ENCODE measurements around the gene PCDH9. TPM values are rescaled to one million over a fixed set of nuclear protein-coding genes. Genes with fewer than 3 reads are reported as not detected.

The PCDH9 gene
- total RNA-seq, 6 experiments from 2014 or later = 1.6 to 3.9 (median 3.1) TPM

GRCh38 chr13:67069117-67069767 is 160.9 kb downstream of the PCDH9 start:
- no peak for DNase-seq
- intact Hi-C loops (cut with DNase I) = no loop called here
- no peaks in the 10 kb centered on the region for H3K36me3 ChIP-seq
- TF ChIP-seq POLR2A (IDR thresholded peaks at IDR 0.05) = no peak
- H3K27me3 ChIP-seq = no peaks in the 10 kb centered on the region
- WGBS (ENCODE audit: insufficient coverage, low coverage, low lambda C conversion rate, missing lambda C conversion rate) = 75% methylated on average over 3 of the region's 3 CpGs
- H3K4me1 ChIP-seq = no peaks in the 10 kb centered on the region
- no peak overlapping the region for H3K4me3 ChIP-seq
- ATAC-seq = no peak
- H3K27ac ChIP-seq = no peak overlapping the region
- no peaks in the 10 kb centered on the region for H3K9me3 ChIP-seq

GRCh38 chr13:67064920-67065319 is 165.2 kb downstream of the PCDH9 start:
- TF ChIP-seq, protein P1, sequence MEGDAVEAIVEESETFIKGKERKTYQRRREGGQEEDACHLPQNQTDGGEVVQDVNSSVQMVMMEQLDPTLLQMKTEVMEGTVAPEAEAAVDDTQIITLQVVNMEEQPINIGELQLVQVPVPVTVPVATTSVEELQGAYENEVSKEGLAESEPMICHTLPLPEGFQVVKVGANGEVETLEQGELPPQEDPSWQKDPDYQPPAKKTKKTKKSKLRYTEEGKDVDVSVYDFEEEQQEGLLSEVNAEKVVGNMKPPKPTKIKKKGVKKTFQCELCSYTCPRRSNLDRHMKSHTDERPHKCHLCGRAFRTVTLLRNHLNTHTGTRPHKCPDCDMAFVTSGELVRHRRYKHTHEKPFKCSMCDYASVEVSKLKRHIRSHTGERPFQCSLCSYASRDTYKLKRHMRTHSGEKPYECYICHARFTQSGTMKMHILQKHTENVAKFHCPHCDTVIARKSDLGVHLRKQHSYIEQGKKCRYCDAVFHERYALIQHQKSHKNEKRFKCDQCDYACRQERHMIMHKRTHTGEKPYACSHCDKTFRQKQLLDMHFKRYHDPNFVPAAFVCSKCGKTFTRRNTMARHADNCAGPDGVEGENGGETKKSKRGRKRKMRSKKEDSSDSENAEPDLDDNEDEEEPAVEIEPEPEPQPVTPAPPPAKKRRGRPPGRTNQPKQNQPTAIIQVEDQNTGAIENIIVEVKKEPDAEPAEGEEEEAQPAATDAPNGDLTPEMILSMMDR (IDR thresholded peaks at IDR 0.05) = no peak
- no peak for TF ChIP-seq POLR2A (IDR thresholded peaks at IDR 0.05)
- 78% methylated on average over 2 of the region's 2 CpGs for WGBS (ENCODE audit: insufficient coverage, low coverage, low lambda C conversion rate, missing lambda C conversion rate)
- no peaks in the 10 kb centered on the region for H3K4me1 ChIP-seq
- no peaks in the 10 kb centered on the region for H3K9me3 ChIP-seq
- ATAC-seq = no peak
- intact Hi-C loops (cut with DNase I) = no loop called here
- no peak for DNase-seq
- no peak overlapping the region for H3K27ac ChIP-seq
- no peaks in the 10 kb centered on the region for H3K27me3 ChIP-seq
- H3K4me3 ChIP-seq = no peak overlapping the region
- H3K36me3 ChIP-seq = no peaks in the 10 kb centered on the region

DNA sequence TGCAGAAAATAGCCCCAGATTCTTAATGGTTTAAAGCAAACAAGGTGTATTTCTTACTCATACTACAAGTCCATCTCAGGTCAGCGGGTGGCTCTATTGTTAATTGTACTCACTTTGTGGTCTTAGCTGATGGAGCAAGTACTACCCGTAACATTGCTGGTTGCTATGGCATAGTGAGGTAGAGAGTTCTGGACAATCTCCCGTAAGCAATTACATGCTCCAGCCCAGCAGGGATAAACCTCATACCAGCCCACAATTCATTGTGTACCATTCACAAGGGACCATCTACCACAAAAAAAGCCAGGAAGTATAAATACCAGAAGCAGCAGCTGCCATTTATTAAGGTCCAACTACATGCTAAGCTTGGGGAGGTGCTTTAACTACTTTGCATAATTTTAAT is 167.1 kb downstream of the PCDH9 start:
- H3K27me3 ChIP-seq = no peaks in the 10 kb centered on the region
- intact Hi-C loops (cut with DNase I) = no loop called here
- ATAC-seq (no peak), DNase-seq (no peak)
- no peak overlapping the region for H3K4me3 ChIP-seq
- no peaks in the 10 kb centered on the region for H3K4me1 ChIP-seq
- H3K27ac ChIP-seq = no peak overlapping the region
- H3K36me3 ChIP-seq = no peaks in the 10 kb centered on the region
- H3K9me3 ChIP-seq = no peaks in the 10 kb centered on the region
- no peak for TF ChIP-seq POLR2A (IDR thresholded peaks at IDR 0.05)
- TF ChIP-seq, protein P1 (IDR thresholded peaks at IDR 0.05) = no peak
- 84% methylated on average over 3 of the region's 3 CpGs for WGBS (ENCODE audit: insufficient coverage, low coverage, low lambda C conversion rate, missing lambda C conversion rate)

DNA sequence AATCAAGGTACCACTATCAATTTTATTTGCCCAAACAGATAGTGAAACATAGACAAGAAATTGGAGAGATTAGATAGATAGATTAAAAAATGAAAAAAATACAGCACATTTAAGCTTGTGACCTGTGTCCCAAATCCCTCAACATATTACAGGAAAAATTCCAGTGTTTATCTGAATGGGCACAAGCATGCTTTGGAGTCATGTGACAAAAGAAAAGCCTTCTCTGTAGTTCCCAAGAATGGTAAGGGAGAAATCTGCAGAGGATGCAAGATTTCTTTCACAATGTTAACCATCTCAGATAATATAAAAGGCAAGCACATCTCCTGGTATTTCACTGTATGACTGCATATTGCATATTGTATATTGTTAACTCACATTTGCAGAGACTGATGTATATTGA is 168.0 kb downstream of the PCDH9 start:
- no peak for ATAC-seq
- no peak for DNase-seq
- intact Hi-C loops (cut with DNase I) = no loop called here
- Histone ChIP-seq H3K36me3 (no peaks in the 10 kb centered on the region), H3K4me3 (no peak overlapping the region), H3K9me3 (no peaks in the 10 kb centered on the region), H3K27me3 (no peaks in the 10 kb centered on the region), H3K27ac (no peak overlapping the region), H3K4me1 (no peaks in the 10 kb centered on the region)
- TF ChIP-seq POLR2A (IDR thresholded peaks at IDR 0.05) = no peak
- TF ChIP-seq, protein P1 (IDR thresholded peaks at IDR 0.05) = no peak

DNA sequence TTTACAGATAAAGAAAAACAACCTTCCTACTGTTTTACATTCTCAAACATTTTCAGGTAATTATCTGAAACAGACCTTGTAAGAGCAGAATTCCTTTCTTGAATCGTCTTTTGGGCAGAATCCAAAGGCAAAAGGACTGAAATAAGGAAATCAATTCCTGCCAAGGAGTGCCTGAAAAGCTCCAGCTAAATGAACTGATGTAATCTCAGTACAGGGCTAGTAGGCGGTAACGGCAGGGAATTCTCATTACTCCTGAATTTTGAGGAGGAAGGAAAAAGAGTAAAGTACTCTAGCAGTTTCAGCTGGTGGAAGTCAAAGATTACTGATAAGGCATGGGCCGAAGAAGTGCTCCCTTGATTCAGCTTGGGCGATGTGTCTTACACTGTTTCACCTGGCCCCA is 168.4 kb downstream of the PCDH9 start:
- no peak overlapping the region for H3K4me3 ChIP-seq
- no peaks in the 10 kb centered on the region for H3K36me3 ChIP-seq
- no peaks in the 10 kb centered on the region for H3K27me3 ChIP-seq
- TF ChIP-seq POLR2A (IDR thresholded peaks at IDR 0.05) = no peak
- TF ChIP-seq, protein P1 (IDR thresholded peaks at IDR 0.05) = no peak
- no peak overlapping the region for H3K27ac ChIP-seq
- DNase-seq (no peak), ATAC-seq (no peak)
- no peaks in the 10 kb centered on the region for H3K9me3 ChIP-seq
- H3K4me1 ChIP-seq = no peaks in the 10 kb centered on the region
- intact Hi-C loops (cut with DNase I) = no loop called here
- WGBS (ENCODE audit: insufficient coverage, low coverage, low lambda C conversion rate, missing lambda C conversion rate) = 45% methylated on average over 5 of the region's 5 CpGs

All from right lobe of liver (tissue), 6 donors.